ENCODE results near the gene FGFRL1.
"Not testable (repeated sequence)": the region's sequence is repeated elsewhere in the genome, so short reads cannot be mapped to it uniquely, and the experiment has no call there.

FGFRL1 gene

GRCh38 chr4:993111-994029 is 18.1 kb upstream of the FGFRL1 start, which contains the start of gene SLC26A1:
Gene SLC26A1 (minus strand): TSS chr4:993404. CDS start chr4:991703, 1,701 bp downstream.
- no peak for DNase-seq

- no peak for DNase-seq
Observed at GRCh38 chr4:995311-996026, 16.0 kb upstream of the FGFRL1 start.

DNA sequence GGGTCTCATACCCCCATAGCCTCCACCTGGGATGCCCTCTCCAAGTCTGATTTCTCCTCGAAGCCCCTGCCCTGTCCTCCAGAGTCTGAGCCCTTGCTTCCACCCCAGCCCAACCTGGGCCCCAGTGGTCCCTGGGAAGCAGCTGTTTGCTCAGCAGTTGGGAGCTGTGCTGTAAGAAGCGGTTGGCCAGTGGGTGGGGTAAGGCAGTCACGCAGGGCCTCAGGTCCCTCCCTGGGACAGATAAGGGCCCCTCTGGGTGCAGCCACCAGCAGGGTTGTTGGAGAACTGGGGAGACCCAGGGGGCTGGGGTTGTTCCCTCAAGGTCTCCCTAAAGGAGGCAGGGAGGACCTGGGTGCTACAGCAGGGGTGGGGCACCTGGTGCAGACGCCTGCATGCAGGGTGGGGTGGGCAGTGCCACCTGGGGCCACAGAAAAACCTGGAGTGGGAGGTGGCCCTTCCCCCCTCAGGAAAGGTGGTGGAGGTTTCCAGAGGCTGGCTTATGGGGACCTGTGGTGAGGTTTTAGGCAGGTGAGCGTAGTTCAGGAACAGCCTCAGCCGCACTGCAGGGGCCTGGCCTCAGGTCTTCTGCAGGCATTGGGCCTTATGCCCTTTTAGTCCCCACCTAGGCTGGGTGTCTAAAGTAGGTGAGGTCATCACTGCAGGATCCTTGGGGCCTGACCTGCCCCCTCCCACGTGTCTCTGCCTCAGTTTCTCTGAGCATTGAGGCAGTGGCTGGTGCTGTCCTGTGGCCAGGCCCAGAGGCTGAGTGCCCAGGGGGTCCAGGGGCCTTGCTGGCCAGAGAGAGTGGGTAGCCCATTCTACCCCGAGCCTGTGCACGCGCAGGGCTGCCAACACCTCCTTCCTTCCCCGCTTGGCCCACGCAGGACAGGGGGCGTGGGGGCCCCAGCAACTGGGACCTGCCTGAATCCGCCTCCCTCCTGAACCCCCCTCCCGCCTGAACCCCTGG is 15.1 kb upstream of the FGFRL1 start:
- DNase-seq, result no peak

- DNase-seq, result no peak
Observed at GRCh38 chr4:996997-997374, 14.4 kb upstream of the FGFRL1 start.

DNA sequence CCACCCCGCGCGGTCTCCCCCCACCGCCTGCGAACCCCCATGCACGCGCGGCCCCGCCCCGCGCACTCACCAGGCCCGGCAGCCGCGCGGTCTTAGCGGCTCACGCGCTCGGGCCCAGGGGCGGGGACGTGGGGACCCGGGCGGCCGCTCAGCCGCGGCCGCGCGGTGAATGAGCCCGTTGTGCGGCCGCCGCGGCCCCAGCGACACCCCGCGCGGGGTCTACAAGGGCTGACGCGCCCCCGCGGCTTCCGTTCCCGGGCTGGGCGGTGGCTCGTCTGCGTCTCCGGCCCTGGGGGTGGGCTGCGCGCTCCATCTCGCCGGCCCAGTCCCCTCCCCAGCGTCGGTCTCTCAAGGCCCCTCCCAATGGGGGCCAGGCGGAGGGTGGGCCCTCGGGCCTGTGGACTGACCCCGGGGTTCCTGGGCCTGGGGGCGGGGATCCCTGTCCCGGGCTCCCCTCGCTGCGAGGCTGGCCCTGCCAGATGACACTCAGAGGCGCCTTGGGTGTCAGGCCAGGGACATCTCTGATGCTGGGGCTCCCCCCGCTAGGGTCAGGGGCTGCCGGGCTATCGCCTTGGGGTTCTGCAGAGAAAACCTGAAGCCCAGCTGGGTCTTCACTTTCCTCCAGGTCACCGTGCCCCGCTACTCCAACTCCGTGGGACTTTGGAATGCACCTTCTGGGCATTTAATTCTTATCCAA is 13.9 kb upstream of the FGFRL1 start:
- no peak for DNase-seq

DNA sequence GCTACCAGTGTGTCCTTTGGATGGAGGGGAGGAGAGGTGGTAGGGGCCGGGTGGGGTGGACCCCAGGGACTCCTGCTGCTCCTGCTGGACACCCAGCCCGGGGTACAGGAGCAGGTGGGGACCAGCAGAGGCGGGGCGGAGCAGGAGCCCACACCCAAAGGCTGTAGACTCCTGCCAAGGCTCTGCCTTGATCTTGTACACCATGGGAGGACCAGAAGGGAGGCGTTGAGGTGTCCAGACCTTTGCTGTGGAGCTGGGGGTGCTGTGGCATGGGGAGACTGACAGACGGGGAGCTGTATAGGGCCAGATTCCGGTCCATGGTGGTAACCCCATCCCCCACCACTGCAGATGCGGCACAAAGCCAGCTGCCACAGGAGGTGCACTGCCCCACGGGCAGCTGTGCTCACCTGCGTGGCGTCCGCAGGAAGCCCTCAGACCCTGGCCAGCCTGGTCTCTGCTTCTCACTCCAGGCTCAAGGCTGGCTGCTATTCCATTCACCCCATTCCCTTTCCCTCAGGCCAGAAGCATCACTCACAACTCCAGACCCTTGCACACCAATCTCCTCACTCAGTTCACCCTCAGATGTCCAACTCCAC is 13.2 kb upstream of the FGFRL1 start:
- DNase-seq, result no peak

- not testable (repeated sequence) for DNase-seq
Observed at GRCh38 chr4:999240-999863, 12.1 kb upstream of the FGFRL1 start.

GRCh38 chr4:999882-1000425 is 11.5 kb upstream of the FGFRL1 start:
- no peak for DNase-seq

- DNase-seq, result no peak
Observed at GRCh38 chr4:1000686-1001260, 10.7 kb upstream of the FGFRL1 start.

- no peak for DNase-seq
Observed at GRCh38 chr4:1001561-1002130, 9.8 kb upstream of the FGFRL1 start.

DNA sequence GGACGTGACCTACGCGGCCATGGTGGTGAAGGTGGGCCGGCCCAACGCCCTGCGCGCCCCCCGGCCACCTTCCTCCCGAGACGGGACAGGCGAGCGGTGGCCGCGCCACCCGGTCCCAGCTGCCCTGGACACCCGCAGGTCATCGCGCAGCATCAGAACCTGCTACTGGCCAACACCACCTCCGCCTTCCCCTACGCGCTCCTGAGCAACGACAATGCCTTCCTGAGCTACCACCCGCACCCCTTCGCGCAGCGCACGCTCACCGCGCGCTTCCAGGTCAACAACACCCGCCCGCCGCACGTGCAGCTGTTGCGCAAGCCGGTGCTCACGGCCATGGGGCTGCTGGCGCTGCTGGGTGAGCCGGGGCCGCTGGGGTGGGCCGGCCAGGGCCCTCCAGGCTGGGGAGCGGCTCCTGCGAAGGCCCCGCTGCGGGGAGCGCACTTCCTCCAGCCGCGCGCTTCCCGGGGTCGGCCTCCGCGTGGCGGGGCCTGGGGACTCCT is 9.2 kb upstream of the FGFRL1 start:
- no peak for DNase-seq

GRCh38 chr4:1002631-1003251 is 8.7 kb upstream of the FGFRL1 start:
- DNase-seq, result no peak

- DNase-seq, result no peak
Observed at GRCh38 chr4:1003271-1004070, 8.0 kb upstream of the FGFRL1 start.

- DNase-seq, result no peak
Observed at GRCh38 chr4:1004071-1004418, 7.4 kb upstream of the FGFRL1 start.

- DNase-seq, result no peak
Observed at GRCh38 chr4:1004557-1005485, 6.6 kb upstream of the FGFRL1 start.

GRCh38 chr4:1006856-1007255 is 4.6 kb upstream of the FGFRL1 start:
- DNase-seq, result no peak

DNA sequence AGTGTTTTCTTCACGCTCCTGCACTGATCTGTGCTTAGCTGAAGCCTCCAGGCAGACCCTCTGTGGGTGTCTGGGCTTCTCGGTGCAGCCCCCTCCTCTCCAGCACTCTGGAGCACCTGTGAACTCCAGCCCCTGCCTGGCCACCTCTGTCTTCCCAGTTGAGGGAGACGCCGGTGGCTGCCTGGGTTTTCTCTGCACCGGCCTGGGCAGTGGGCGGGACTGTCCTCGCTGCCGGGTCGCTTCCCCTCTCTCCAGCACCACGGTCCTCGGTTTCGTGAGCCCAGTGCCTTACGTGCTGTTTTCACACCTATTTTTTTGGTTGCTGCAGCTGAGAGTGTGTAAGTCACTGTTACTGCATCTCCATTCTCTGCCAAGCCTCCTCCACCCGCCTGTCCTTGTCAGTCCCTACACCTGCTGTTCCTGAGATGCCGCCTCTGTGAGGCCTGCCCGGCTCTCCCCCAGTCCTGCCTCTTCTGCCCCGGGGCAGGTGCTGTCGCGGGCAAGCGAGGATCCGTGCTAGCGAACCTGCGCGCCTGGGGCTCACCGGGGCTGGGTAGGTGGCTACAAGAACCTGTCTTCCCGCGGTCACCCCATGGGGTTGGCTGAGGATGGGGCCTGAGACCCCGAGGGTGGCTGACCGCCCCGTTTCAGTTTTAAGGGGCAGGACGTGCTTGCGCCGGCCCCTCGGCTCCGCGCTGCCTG is 2.4 kb upstream of the FGFRL1 start:
- DNase-seq, result peak in 1 of 2 experiments; percentile 9

Measured in AML-193 (cell line).